HG03575 (cell line): Measurements from ENCODE around the gene SH3RF3.

Experiments
- ATAC-seq: cut with Tn5 transposase; IDR thresholded peaks from one replicate; pipeline ENCODE4 v1.9.1; 2021; ENCODE audit not compliant: unreplicated experiment, insufficient number of reproducible peaks, low FRiP score; ENCODE audit errors: extremely low read depth

SH3RF3 gene

GRCh38 chr2:109422071-109422757 is 293.2 kb downstream of the SH3RF3 start:
- no peak for ATAC-seq

GRCh38 chr2:109422758-109423500 is 293.9 kb downstream of the SH3RF3 start:
- no peak for ATAC-seq

- ATAC-seq: no peak
These were observed 294.8 kb downstream of the SH3RF3 start for GRCh38 chr2:109423556-109424359.

GRCh38 chr2:109425411-109425810 is 296.4 kb downstream of the SH3RF3 start:
- ATAC-seq: no peak

GRCh38 chr2:109427661-109428091 is 298.7 kb downstream of the SH3RF3 start:
- no peak for ATAC-seq

GRCh38 chr2:109428281-109428680 is 299.3 kb downstream of the SH3RF3 start:
- ATAC-seq: no peak

GRCh38 chr2:109428841-109429566 is 300.0 kb downstream of the SH3RF3 start:
- ATAC-seq: no peak

GRCh38 chr2:109429567-109430328 is 300.7 kb downstream of the SH3RF3 start:
- ATAC-seq: no peak

GRCh38 chr2:109430329-109430636 is 301.3 kb downstream of the SH3RF3 start:
- no peak for ATAC-seq

- ATAC-seq: no peak
These were observed 303.4 kb downstream of the SH3RF3 start for GRCh38 chr2:109432421-109432820.

GRCh38 chr2:109433486-109433885 is 304.5 kb downstream of the SH3RF3 start:
- no peak for ATAC-seq

- no peak for ATAC-seq
These were observed 304.9 kb downstream of the SH3RF3 start for GRCh38 chr2:109433926-109434325.

GRCh38 chr2:109434351-109434750 is 305.3 kb downstream of the SH3RF3 start:
- ATAC-seq: no peak

GRCh38 chr2:109435066-109435690 is 306.2 kb downstream of the SH3RF3 start:
- ATAC-seq: no peak

GRCh38 chr2:109435901-109436598 is 307.0 kb downstream of the SH3RF3 start:
- no peak for ATAC-seq

- ATAC-seq: no peak
These were observed 307.7 kb downstream of the SH3RF3 start for GRCh38 chr2:109436610-109437225.
